ENCODE measurements around the gene DNHD1. TPM values are rescaled to one million over a fixed set of nuclear protein-coding genes. Genes with fewer than 3 reads are reported as not detected.
"Not testable (repeated sequence)": the region's sequence is repeated elsewhere in the genome, so short reads cannot be mapped to it uniquely, and the experiment has no call there.

DNHD1 gene
- total RNA-seq, 2 donors from 2014 or later: 11.5 to 31.4 TPM

GRCh38 chr11:6504166-6504565 is 7.1 kb downstream of the DNHD1 start:
- 88% methylated on average over 3 of the region's 3 CpGs for WGBS
- no peak overlapping the region for H3K4me3 ChIP-seq
- intact Hi-C loops (cut with DNase I): loop anchor here (5.0 kb wide), 1 partner anchor 122 kb away; no protein-coding TSS in a partner anchor
- no peaks in the 10 kb centered on the region for H3K4me1 ChIP-seq (replicated peaks)
- no peak for DNase-seq (ENCODE audit: low spot score)
- no peaks in the 10 kb centered on the region for H3K36me3 ChIP-seq
- TF ChIP-seq CTCF (IDR thresholded peaks at IDR 0.05) (no peak), POLR2AphosphoS5 (IDR thresholded peaks at IDR 0.05) (no peak), POLR2A (IDR thresholded peaks at IDR 0.05) (no peak)
- no peak overlapping the region for H3K27ac ChIP-seq
- no peaks in the 10 kb centered on the region for H3K9me3 ChIP-seq
- H3K27me3 ChIP-seq (replicated peaks; ENCODE audit: insufficient read depth): no peaks in the 10 kb centered on the region

GRCh38 chr11:6505577-6506240 is 8.6 kb downstream of the DNHD1 start:
- no peaks in the 10 kb centered on the region for H3K27me3 ChIP-seq (replicated peaks; ENCODE audit: insufficient read depth)
- WGBS: 54% methylated on average over 2 of the region's 2 CpGs
- H3K4me3 ChIP-seq: no peak overlapping the region
- DNase-seq (ENCODE audit: low spot score): peak; percentile 25
- intact Hi-C loops (cut with DNase I): loop anchor here (5.0 kb wide), 1 partner anchor 68 kb away; no protein-coding TSS in a partner anchor
- no peaks in the 10 kb centered on the region for H3K9me3 ChIP-seq
- H3K27ac ChIP-seq: no peak overlapping the region
- no peaks in the 10 kb centered on the region for H3K4me1 ChIP-seq (replicated peaks)
- TF ChIP-seq CTCF (IDR thresholded peaks at IDR 0.05): peak; percentile 56 to 74 (median 74)
- TF ChIP-seq POLR2AphosphoS5 (IDR thresholded peaks at IDR 0.05): no peak
- no peaks in the 10 kb centered on the region for H3K36me3 ChIP-seq

GRCh38 chr11:6516865-6517264 is 19.8 kb downstream of the DNHD1 start:
- Histone ChIP-seq H3K4me3 (no peak overlapping the region), H3K27me3 (replicated peaks; ENCODE audit: insufficient read depth) (no peaks in the 10 kb centered on the region), H3K4me1 (replicated peaks) (no peaks in the 10 kb centered on the region), H3K36me3 (no peaks in the 10 kb centered on the region), H3K27ac (no peak overlapping the region), H3K9me3 (no peaks in the 10 kb centered on the region)
- no peak for TF ChIP-seq POLR2AphosphoS5 (IDR thresholded peaks at IDR 0.05)
- TF ChIP-seq POLR2A (IDR thresholded peaks at IDR 0.05): no peak
- no peak for TF ChIP-seq CTCF (IDR thresholded peaks at IDR 0.05)
- no peak for DNase-seq (ENCODE audit: low spot score)
- intact Hi-C loops (cut with DNase I): no loop called here

- Histone ChIP-seq H3K36me3 (no peaks in the 10 kb centered on the region), H3K27me3 (replicated peaks; ENCODE audit: insufficient read depth) (no peaks in the 10 kb centered on the region), H3K27ac (no peak overlapping the region), H3K4me3 (no peak overlapping the region), H3K4me1 (replicated peaks) (no peaks in the 10 kb centered on the region), H3K9me3 (no peaks in the 10 kb centered on the region)
- intact Hi-C loops (cut with DNase I): no loop called here
- 67% methylated on average over 3 of the region's 3 CpGs for WGBS
- no peak for DNase-seq (ENCODE audit: low spot score)
- TF ChIP-seq POLR2AphosphoS5 (IDR thresholded peaks at IDR 0.05): no peak
These were observed 23.2 kb downstream of the DNHD1 start for GRCh38 chr11:6520265-6520664.

- H3K36me3 ChIP-seq; H3K4me3 ChIP-seq; H3K27ac ChIP-seq; DNase-seq (ENCODE audit: low spot score); intact Hi-C loops (cut with DNase I); H3K4me1 ChIP-seq (replicated peaks); H3K9me3 ChIP-seq; H3K27me3 ChIP-seq (replicated peaks; ENCODE audit: insufficient read depth): not testable (repeated sequence)
- 91% methylated on average over 3 of the region's 3 CpGs for WGBS
These were observed 24.9 kb downstream of the DNHD1 start for GRCh38 chr11:6521946-6522345.

- Histone ChIP-seq H3K36me3 (no peaks in the 10 kb centered on the region), H3K9me3 (no peaks in the 10 kb centered on the region), H3K4me1 (replicated peaks) (no peaks in the 10 kb centered on the region), H3K27me3 (replicated peaks; ENCODE audit: insufficient read depth) (no peaks in the 10 kb centered on the region), H3K4me3 (no peak overlapping the region), H3K27ac (no peak overlapping the region)
- intact Hi-C loops (cut with DNase I): no loop called here
- TF ChIP-seq POLR2AphosphoS5 (IDR thresholded peaks at IDR 0.05) (no peak), CTCF (IDR thresholded peaks at IDR 0.05) (no peak), POLR2A (IDR thresholded peaks at IDR 0.05) (no peak)
- no peak for DNase-seq (ENCODE audit: low spot score)
- 0% methylated on average over 1 of the region's 1 CpG for WGBS
These were observed 26.2 kb downstream of the DNHD1 start for GRCh38 chr11:6523253-6523652.

All from prostate gland (tissue), 2 donors.